ENCODE results near the gene KLC4.
"Not testable (repeated sequence)": the region's sequence is repeated elsewhere in the genome, so short reads cannot be mapped to it uniquely, and the experiment has no call there.

KLC4 gene

GRCh38 chr6:43036712-43037111, 22.7 kb upstream of the KLC4 start:
- DNase-seq (ENCODE audit: low spot score): no peak

- DNase-seq (ENCODE audit: low spot score): no peak
Measured at GRCh38 chr6:43037197-43037596, 22.2 kb upstream of the KLC4 start.

- no peak for DNase-seq (ENCODE audit: low spot score)
Measured at GRCh38 chr6:43037706-43038105, 21.7 kb upstream of the KLC4 start.

- no peak for DNase-seq (ENCODE audit: low spot score)
Measured at GRCh38 chr6:43038727-43039126, 20.7 kb upstream of the KLC4 start.

- DNase-seq (ENCODE audit: low spot score): no peak
Measured at GRCh38 chr6:43040542-43041257, 18.7 kb upstream of the KLC4 start.

GRCh38 chr6:43041475-43041874, 18.0 kb upstream of the KLC4 start:
- not testable (repeated sequence) for DNase-seq (ENCODE audit: low spot score)

- no peak for DNase-seq (ENCODE audit: low spot score)
Measured at GRCh38 chr6:43043310-43043709, 16.1 kb upstream of the KLC4 start.

- no peak for DNase-seq (ENCODE audit: low spot score)
Measured at GRCh38 chr6:43045371-43045930, 14.0 kb upstream of the KLC4 start.

- no peak for DNase-seq (ENCODE audit: low spot score)
Measured at GRCh38 chr6:43047998-43048397, 11.4 kb upstream of the KLC4 start.

- no peak for DNase-seq (ENCODE audit: low spot score)
Measured at GRCh38 chr6:43050981-43051380, 8.4 kb upstream of the KLC4 start.

GRCh38 chr6:43052225-43052841, 7.1 kb upstream of the KLC4 start:
- no peak for DNase-seq (ENCODE audit: low spot score)

- DNase-seq (ENCODE audit: low spot score): peak; percentile 47
Measured at GRCh38 chr6:43052842-43053544, 6.4 kb upstream of the KLC4 start.

GRCh38 chr6:43053545-43054205, 5.8 kb upstream of the KLC4 start, which contains the start of gene CUL7:
Gene CUL7 (minus strand): TSS chr6:43053851. CDS start chr6:43052788, 1,063 bp downstream.
- DNase-seq (ENCODE audit: low spot score): peak; percentile 99

- DNase-seq (ENCODE audit: low spot score): no peak
Measured at GRCh38 chr6:43054206-43054943, 5.1 kb upstream of the KLC4 start.

- no peak for DNase-seq (ENCODE audit: low spot score)
Measured at GRCh38 chr6:43055966-43056365, 3.5 kb upstream of the KLC4 start.

- DNase-seq (ENCODE audit: low spot score): no peak
Measured at GRCh38 chr6:43058531-43058930, 900 bp upstream of the KLC4 start.

- DNase-seq (ENCODE audit: low spot score): peak; percentile 61
Measured at GRCh38 chr6:43060034-43060754, 763 bp downstream of the KLC4 start.

GRCh38 chr6:43060755-43061633, 1.6 kb downstream of the KLC4 start:
- no peak for DNase-seq (ENCODE audit: low spot score)

GRCh38 chr6:43061861-43062260, 2.4 kb downstream of the KLC4 start:
- no peak for DNase-seq (ENCODE audit: low spot score)

GRCh38 chr6:43062818-43063217, 3.4 kb downstream of the KLC4 start:
- no peak for DNase-seq (ENCODE audit: low spot score)

All from iPS-NIHi11 (cell line).